Calu3 (cell line): ENCODE measurements around the gene PIK3AP1. TPM values are rescaled to one million over a fixed set of nuclear protein-coding genes. Genes with fewer than 3 reads are reported as not detected.

ENCODE experiments used
- BruUV-seq: library from RNA; stranded (reverse); fragments of 400-500 nt; replicated peaks from 2 replicates; lab custom pipeline; 2021; lab: Mats Ljungman, UMichigan
- CTCF ChIA-PET: fragments of 300-600 bp; sonication (Branson Sonifier 250); formaldehyde crosslinking; loops from one replicate; lab custom pipeline; 2022; ENCODE audit warnings: antibody characterized with exemption; lab: Charles Lee
- DNase-seq: peaks from one replicate; pipeline ENCODE4 v3.0.0; 2022
- H3K27ac Mint-ChIP-seq: one replicate; pipeline ENCODE4 v1.8.0; 2022; ENCODE audit warnings: mixed read lengths; ENCODE audit not compliant: unreplicated experiment
- H3K27me3 Mint-ChIP-seq: one replicate; pipeline ENCODE4 v1.8.0; 2022; ENCODE audit warnings: mixed read lengths; ENCODE audit not compliant: unreplicated experiment
- H3K36me3 Mint-ChIP-seq: one replicate; pipeline ENCODE4 v1.8.0; 2022; ENCODE audit warnings: mild to moderate bottlenecking, moderate library complexity, mixed read lengths; ENCODE audit not compliant: insufficient read depth, unreplicated experiment
- H3K4me1 Mint-ChIP-seq: one replicate; pipeline ENCODE4 v1.8.0; 2022; ENCODE audit warnings: mild to moderate bottlenecking, low read depth, mixed read lengths; ENCODE audit not compliant: unreplicated experiment
- H3K4me3 Mint-ChIP-seq: one replicate; pipeline ENCODE4 v1.8.0; 2022; ENCODE audit warnings: mild to moderate bottlenecking, low read depth, moderate library complexity, mixed read lengths; ENCODE audit not compliant: unreplicated experiment
- H3K9me3 Mint-ChIP-seq: one replicate; pipeline ENCODE4 v1.8.0; 2022; ENCODE audit warnings: low read depth, mixed read lengths; ENCODE audit not compliant: unreplicated experiment
- intact Hi-C: fragments of 100-400 bp; cut with micrococcal nuclease; formaldehyde crosslinking; loops from one replicate; pipeline ENCODE4 v1.10.0; 2022; ENCODE audit not compliant: unreplicated experiment
- total RNA-seq: library from RNA; stranded (reverse); gene quantifications from 2 replicates; pipeline ENCODE4 v1.2.3, GENCODE V29; 2022
- TF ChIP-seq, protein P1 (sequence below): fragments of 200-600 bp; IDR thresholded peaks from one replicate; pipeline ENCODE4 v1.8.0; 2022; ENCODE audit warnings: antibody characterized with exemption; ENCODE audit not compliant: unreplicated experiment

Gene PIK3AP1
- total RNA-seq, 1 experiment from 2014 or later: 117 TPM

DNA sequence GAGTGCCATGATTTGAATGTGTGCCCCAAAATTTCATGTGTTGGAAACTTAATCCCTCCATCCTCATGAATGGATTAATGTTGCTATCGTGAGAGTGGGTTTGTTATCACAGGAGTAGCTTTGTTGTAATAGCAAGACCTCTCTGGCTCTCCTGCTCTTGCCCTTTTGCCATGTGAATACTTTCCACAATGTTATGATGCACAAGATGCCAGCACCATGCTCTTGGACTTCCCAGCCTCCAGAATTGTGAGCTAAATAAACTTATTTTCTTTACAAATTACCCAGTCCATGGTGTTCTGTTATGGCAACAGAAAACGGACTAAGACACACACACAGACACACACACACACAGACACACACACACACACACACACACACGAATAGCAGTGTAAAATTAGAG is 82.2 kb downstream of the PIK3AP1 start:
- CTCF ChIA-PET: no interaction called here
- DNase-seq: no peak
- no peaks in the 10 kb centered on the region for H3K9me3 Mint-ChIP-seq

DNA sequence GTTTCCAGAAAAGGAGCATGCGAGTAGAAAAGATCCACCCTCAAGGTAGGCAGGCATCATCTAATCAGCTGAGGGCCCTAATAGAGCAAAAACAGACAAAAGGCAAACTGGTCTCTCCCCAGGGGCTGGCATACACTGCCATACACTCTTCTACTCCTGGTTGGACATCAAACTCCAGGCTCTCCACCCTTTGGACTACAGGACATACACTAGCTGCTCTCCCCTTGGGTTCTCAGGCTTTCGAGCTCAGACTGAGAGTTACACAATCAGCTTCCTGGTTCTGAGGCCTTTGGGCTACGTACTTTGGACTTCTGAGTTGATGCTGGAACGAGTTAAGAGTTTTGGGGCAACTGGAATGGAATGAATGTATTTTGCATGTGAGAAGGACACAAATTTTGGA is 82.6 kb downstream of the PIK3AP1 start:
- Mint-ChIP-seq H3K4me3 (no peak overlapping the region), H3K4me1 (peaks cover 11% of the 10 kb centered on the region), H3K27me3 (no peaks in the 10 kb centered on the region), H3K9me3 (no peaks in the 10 kb centered on the region), H3K27ac (no peak overlapping the region), H3K36me3 (peaks cover 45% of the 10 kb centered on the region)
- no peak for DNase-seq
- CTCF ChIA-PET: no interaction called here
- no TSS peak for BruUV-seq
- intact Hi-C loops: no loop called here
- TF ChIP-seq, protein P1, sequence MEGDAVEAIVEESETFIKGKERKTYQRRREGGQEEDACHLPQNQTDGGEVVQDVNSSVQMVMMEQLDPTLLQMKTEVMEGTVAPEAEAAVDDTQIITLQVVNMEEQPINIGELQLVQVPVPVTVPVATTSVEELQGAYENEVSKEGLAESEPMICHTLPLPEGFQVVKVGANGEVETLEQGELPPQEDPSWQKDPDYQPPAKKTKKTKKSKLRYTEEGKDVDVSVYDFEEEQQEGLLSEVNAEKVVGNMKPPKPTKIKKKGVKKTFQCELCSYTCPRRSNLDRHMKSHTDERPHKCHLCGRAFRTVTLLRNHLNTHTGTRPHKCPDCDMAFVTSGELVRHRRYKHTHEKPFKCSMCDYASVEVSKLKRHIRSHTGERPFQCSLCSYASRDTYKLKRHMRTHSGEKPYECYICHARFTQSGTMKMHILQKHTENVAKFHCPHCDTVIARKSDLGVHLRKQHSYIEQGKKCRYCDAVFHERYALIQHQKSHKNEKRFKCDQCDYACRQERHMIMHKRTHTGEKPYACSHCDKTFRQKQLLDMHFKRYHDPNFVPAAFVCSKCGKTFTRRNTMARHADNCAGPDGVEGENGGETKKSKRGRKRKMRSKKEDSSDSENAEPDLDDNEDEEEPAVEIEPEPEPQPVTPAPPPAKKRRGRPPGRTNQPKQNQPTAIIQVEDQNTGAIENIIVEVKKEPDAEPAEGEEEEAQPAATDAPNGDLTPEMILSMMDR: no peak

More for the DNA sequence above, 82.2 kb downstream of the PIK3AP1 start:
- Mint-ChIP-seq H3K36me3 (peaks cover 44% of the 10 kb centered on the region), H3K4me1 (peaks cover 11% of the 10 kb centered on the region), H3K4me3 (no peak overlapping the region), H3K27ac (no peak overlapping the region), H3K27me3 (no peaks in the 10 kb centered on the region)
- TF ChIP-seq, protein P1: no peak
- BruUV-seq: no TSS peak
- intact Hi-C loops: no loop called here

DNA sequence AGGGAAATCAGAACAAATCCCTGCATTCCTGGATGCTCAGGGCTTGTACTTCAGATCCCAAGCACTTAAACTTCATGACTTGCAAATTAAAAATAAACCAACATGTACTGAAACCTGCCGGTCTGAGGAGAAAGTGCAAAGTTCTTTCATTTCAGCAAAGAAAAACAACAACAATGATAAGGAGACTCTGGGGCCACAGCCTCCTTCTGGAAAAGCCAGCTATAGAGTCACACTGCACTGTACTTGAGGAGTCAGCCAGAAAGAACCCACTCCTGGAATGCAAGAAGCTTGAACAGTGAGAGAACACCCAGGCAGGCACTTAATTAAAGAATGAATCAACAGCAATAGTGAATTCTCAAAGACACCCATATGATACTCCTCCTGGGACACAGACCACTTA is 83.8 kb downstream of the PIK3AP1 start:
- Mint-ChIP-seq H3K4me3 (no peak overlapping the region), H3K4me1 (peaks cover 11% of the 10 kb centered on the region), H3K9me3 (no peaks in the 10 kb centered on the region), H3K27me3 (no peaks in the 10 kb centered on the region), H3K27ac (no peak overlapping the region), H3K36me3 (peaks cover 50% of the 10 kb centered on the region)
- TF ChIP-seq, protein P1: no peak
- intact Hi-C loops: no loop called here
- no peak for DNase-seq
- CTCF ChIA-PET: no interaction called here
- BruUV-seq: no TSS peak

DNA sequence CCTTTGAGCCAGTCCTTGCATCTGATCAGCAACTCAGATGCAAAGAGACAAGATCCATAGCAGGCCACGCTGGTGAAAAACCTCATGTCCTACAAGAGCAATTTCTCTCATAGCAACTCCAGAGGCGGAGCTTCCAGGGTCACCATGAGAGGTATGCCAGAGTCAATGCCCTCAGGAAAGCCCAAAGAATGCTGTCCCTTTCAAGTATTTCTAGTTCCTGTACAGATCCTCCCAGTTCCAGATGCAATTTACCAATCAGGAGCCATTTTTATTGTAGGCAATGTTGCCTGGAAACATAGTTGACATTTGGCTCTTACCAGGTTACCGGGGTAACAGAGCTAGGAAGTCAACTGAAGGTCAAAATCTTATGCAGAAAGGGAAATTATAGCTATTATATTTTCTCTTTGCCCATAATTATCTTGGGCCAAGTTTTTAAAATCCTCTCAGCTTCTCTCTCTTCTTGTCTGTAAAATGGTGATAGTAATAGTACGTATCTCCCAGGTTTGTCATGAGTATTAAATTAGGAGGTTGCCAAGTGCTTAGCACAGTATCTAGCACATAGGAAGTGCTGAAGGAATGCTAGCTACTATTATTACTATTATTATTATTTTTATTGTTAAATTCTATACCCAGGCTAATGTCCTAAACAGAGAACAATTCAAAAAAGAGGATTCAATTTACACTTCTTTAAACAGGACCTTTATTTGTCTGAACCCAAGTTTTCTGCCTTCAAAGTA is 87.2 kb downstream of the PIK3AP1 start:
- Mint-ChIP-seq H3K4me1 (peaks cover 11% of the 10 kb centered on the region), H3K27ac (no peak overlapping the region), H3K4me3 (no peak overlapping the region), H3K9me3 (no peaks in the 10 kb centered on the region), H3K27me3 (no peaks in the 10 kb centered on the region), H3K36me3 (peaks cover 40% of the 10 kb centered on the region)
- DNase-seq: peak; percentile 7
- no TSS peak for BruUV-seq
- intact Hi-C loops: no loop called here
- TF ChIP-seq, protein P1: no peak
- CTCF ChIA-PET: no interaction called here
